ENCODE data around the gene KRTAP5-3.

- TF ChIP-seq, protein P1, sequence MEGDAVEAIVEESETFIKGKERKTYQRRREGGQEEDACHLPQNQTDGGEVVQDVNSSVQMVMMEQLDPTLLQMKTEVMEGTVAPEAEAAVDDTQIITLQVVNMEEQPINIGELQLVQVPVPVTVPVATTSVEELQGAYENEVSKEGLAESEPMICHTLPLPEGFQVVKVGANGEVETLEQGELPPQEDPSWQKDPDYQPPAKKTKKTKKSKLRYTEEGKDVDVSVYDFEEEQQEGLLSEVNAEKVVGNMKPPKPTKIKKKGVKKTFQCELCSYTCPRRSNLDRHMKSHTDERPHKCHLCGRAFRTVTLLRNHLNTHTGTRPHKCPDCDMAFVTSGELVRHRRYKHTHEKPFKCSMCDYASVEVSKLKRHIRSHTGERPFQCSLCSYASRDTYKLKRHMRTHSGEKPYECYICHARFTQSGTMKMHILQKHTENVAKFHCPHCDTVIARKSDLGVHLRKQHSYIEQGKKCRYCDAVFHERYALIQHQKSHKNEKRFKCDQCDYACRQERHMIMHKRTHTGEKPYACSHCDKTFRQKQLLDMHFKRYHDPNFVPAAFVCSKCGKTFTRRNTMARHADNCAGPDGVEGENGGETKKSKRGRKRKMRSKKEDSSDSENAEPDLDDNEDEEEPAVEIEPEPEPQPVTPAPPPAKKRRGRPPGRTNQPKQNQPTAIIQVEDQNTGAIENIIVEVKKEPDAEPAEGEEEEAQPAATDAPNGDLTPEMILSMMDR (conservative IDR thresholded peaks at IDR 0.05; ENCODE audit: low read length): no peak
- TF ChIP-seq EZH2phosphoT487 (IDR thresholded peaks at IDR 0.05; ENCODE audit: borderline replicate concordance): no peak
Measured at GRCh38 chr11:1597994-1598380, 10.3 kb downstream of the KRTAP5-3 start, which contains the start of gene KRTAP5-2.

Data from Loucy (cell line).